ENCODE measurements around the gene TMPRSS13. TPM values are rescaled to one million over a fixed set of nuclear protein-coding genes. Genes with fewer than 3 reads are reported as not detected.
"Not testable (repeated sequence)": the region's sequence is repeated elsewhere in the genome, so short reads cannot be mapped to it uniquely, and the experiment has no call there.

TMPRSS13 gene
- total and polyA plus RNA-seq, 8 donors = 0.19 to 3.8 (median 1.2) TPM; not detected in 3

DNA sequence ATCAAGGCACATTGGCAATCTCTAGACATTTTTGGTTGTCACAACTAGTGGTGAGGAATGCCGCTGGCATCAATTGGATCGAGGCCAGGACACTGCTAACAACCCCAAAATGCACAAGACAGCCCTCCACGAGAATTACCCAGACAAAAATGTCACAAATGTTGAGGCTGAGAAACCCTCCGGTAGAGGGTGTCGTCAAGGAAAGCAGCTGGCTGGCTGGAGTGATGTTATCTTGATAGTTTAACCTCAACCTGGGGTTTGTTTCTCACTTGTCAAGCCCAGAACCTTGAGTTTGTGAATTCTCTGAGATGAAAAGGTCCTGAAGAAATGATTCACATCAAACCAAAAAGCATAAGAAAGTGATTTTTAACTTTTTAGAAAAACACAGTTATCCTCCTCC lies 21.1 kb upstream of the TMPRSS13 start:
- peaks cover 0 to 24% (median 0%) of the 10 kb centered on the region in 3 donors for H3K27me3 ChIP-seq
- H3K4me3 ChIP-seq = no peak overlapping the region
- no peak for TF ChIP-seq POLR2A (IDR thresholded peaks at IDR 0.05)
- TF ChIP-seq POLR2AphosphoS5 (IDR thresholded peaks at IDR 0.05) = no peak
- no peak for TF ChIP-seq EP300 (IDR thresholded peaks at IDR 0.05)
- TF ChIP-seq, protein P1, sequence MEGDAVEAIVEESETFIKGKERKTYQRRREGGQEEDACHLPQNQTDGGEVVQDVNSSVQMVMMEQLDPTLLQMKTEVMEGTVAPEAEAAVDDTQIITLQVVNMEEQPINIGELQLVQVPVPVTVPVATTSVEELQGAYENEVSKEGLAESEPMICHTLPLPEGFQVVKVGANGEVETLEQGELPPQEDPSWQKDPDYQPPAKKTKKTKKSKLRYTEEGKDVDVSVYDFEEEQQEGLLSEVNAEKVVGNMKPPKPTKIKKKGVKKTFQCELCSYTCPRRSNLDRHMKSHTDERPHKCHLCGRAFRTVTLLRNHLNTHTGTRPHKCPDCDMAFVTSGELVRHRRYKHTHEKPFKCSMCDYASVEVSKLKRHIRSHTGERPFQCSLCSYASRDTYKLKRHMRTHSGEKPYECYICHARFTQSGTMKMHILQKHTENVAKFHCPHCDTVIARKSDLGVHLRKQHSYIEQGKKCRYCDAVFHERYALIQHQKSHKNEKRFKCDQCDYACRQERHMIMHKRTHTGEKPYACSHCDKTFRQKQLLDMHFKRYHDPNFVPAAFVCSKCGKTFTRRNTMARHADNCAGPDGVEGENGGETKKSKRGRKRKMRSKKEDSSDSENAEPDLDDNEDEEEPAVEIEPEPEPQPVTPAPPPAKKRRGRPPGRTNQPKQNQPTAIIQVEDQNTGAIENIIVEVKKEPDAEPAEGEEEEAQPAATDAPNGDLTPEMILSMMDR (IDR thresholded peaks at IDR 0.05) = no peak
- H3K9me3 ChIP-seq = no peaks in the 10 kb centered on the region
- peaks cover 0 to 13% (median 6%) of the 10 kb centered on the region in 4 donors for H3K4me1 ChIP-seq
- WGBS, 5 donors = 14 to 28% (median 15%) methylated on average over 5 of the region's 5 CpGs
- peak in 1 of 2 donors; percentile 58 for DNase-seq
- H3K36me3 ChIP-seq = no peaks in the 10 kb centered on the region
- intact Hi-C loops (cut with DNase I; ENCODE audit: low total_unique reads) = no loop called here
- peak overlapping the region in 2 of 5 donors; percentile 10 to 46 for H3K27ac ChIP-seq

DNA sequence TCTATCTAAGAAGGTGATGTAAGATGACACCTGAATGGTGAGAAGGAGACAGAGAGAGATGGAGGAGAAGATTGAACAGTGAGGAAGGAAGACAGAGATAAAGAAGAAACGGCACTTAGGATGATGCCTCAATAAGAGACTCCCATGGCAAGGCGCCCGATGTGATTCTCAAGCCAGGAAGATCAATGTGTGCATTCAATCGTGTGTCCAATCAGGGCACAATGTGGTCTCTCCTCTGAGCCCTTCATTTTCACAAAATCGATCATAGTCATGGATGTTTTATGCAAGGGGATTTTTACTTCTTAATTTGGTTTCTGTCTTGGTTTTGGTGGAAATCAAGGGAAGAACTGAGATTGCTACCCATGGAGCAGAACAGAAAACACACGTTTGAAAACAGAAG lies 19.9 kb upstream of the TMPRSS13 start:
- no peak overlapping the region for H3K4me3 ChIP-seq
- no peak overlapping the region for H3K27ac ChIP-seq
- peaks cover 0 to 13% (median 6%) of the 10 kb centered on the region in 4 donors for H3K4me1 ChIP-seq
- H3K27me3 ChIP-seq = peaks cover 0 to 24% (median 0%) of the 10 kb centered on the region in 3 donors
- WGBS, 5 donors = 56 to 77% (median 65%) methylated on average over 6 of the region's 6 CpGs
- DNase-seq = no peak
- H3K36me3 ChIP-seq = no peaks in the 10 kb centered on the region
- intact Hi-C loops (cut with DNase I; ENCODE audit: low total_unique reads) = loop anchor here (5.0 to 10.0 kb wide), 2 partner anchors 102 to 106 kb away; no protein-coding TSS in a partner anchor
- TF ChIP-seq, protein P1 (IDR thresholded peaks at IDR 0.05) = no peak
- TF ChIP-seq POLR2A (IDR thresholded peaks at IDR 0.05) (no peak), EP300 (IDR thresholded peaks at IDR 0.05) (no peak), POLR2AphosphoS5 (IDR thresholded peaks at IDR 0.05) (no peak)
- no peaks in the 10 kb centered on the region for H3K9me3 ChIP-seq

DNA sequence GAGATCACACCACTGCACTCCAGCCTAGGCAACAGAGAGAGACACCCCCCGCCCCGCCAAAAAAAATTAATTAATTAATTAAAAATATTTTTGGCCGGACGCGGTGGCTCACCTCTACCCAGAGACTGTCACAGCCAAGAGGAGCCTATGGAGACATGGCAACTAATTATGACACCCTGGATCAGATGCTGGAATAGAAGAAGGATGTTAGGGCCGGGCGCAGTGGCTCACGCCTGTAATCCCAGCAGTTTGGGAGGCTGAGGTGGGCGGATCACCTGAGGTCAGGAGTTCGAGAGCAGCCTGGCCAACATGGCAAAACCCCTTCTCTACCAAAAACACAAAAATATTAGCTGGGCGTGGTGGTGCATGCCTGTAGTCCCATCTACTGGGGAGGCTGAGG lies 19.3 kb upstream of the TMPRSS13 start:
- H3K9me3 ChIP-seq, H3K4me3 ChIP-seq, H3K36me3 ChIP-seq, DNase-seq, H3K27ac ChIP-seq: not testable (repeated sequence)
- 85 to 88% (median 86%) methylated on average over 11 of the region's 11 CpGs for WGBS, 5 donors
- H3K4me1 ChIP-seq = peaks cover 0 to 13% (median 6%) of the 10 kb centered on the region in 4 donors
- H3K27me3 ChIP-seq = peaks cover 0 to 24% (median 0%) of the 10 kb centered on the region in 3 donors
- intact Hi-C loops (cut with DNase I; ENCODE audit: low total_unique reads) = loop anchor here (5.0 to 10.0 kb wide), 2 partner anchors 101 to 106 kb away; no protein-coding TSS in a partner anchor

DNA sequence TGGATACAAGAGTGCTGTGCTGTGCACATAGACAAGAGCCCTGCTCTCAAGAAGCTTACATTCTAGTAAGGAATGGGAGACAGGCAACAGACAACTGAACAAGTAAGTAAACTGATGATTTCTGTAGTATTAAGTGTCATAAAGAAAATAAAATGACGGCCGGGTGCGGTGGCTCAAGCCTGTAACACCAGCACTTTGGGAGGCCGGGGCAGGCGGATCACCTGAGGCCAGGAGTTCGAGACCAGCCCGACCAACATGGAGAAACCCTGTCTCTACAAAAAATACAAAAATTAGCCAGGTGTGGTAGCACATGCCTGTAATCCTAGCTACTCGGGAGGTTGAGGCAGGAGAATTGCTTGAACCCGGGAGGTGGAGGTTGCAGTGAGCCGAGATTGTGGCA lies 18.5 kb upstream of the TMPRSS13 start:
- H3K4me3 ChIP-seq, H3K36me3 ChIP-seq, H3K9me3 ChIP-seq, DNase-seq, H3K27ac ChIP-seq: not testable (repeated sequence)
- H3K27me3 ChIP-seq = peaks cover 0 to 24% (median 0%) of the 10 kb centered on the region in 3 donors
- H3K4me1 ChIP-seq = peaks cover 0 to 13% (median 6%) of the 10 kb centered on the region in 4 donors
- intact Hi-C loops (cut with DNase I; ENCODE audit: low total_unique reads) = loop anchor here (5.0 to 10.0 kb wide), 2 partner anchors 100 to 107 kb away; no protein-coding TSS in a partner anchor
- 69 to 87% (median 79%) methylated on average over 10 of the region's 10 CpGs for WGBS, 5 donors

DNA sequence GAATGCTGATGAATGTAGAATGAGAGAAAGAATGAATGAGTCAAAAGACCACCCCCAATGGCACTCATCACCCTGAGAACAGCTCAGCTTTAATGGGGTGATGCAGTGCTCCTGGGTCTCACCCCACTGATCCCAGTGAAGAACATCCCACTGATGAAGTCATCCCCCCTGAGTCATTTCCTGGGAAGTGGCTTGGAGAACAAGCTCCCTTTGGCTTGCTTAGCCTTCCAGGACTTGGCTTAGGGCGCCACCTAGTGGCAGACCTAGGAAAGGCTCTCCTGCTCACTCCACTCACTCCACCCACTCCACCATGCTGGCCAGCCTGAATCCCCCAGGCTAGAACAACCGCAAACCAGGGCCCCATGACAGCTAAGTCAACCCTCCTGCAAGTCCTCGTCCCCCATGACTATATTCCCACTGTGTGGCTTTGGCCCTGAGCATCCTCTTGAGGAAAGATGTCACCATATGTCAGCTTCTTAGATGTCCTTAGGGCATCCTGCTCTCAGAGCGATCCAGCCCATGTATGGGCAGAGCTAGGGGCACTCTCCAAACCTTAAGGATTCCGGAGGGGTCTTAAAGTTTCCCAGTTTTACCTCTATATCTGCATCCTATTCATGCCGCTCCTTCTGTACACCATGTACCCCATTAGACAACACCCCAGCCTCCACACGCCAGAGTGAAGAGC lies 17.8 kb upstream of the TMPRSS13 start:
- peaks cover 0 to 24% (median 0%) of the 10 kb centered on the region in 3 donors for H3K27me3 ChIP-seq
- H3K36me3 ChIP-seq = no peaks in the 10 kb centered on the region
- intact Hi-C loops (cut with DNase I; ENCODE audit: low total_unique reads) = loop anchor here (5.0 to 10.0 kb wide), 2 partner anchors 100 to 108 kb away; no protein-coding TSS in a partner anchor
- 42 to 48% (median 43%) methylated on average over 7 of the region's 7 CpGs for WGBS, 5 donors
- no peak overlapping the region for H3K4me3 ChIP-seq
- no peak overlapping the region for H3K27ac ChIP-seq
- no peaks in the 10 kb centered on the region for H3K9me3 ChIP-seq
- DNase-seq = peak; percentile 90 to 96
- peaks cover 0 to 13% (median 6%) of the 10 kb centered on the region in 4 donors for H3K4me1 ChIP-seq
- no peak for TF ChIP-seq POLR2A (IDR thresholded peaks at IDR 0.05)
- TF ChIP-seq EP300 (IDR thresholded peaks at IDR 0.05) = no peak
- TF ChIP-seq, protein P1 (IDR thresholded peaks at IDR 0.05) = peak in 6 of 7 experiments; percentile 91 to 97 (median 94)
- peak in 1 of 3 donors; percentile 73 for TF ChIP-seq POLR2AphosphoS5 (IDR thresholded peaks at IDR 0.05)
